IgD-negative memory B cell (primary cell): ENCODE results near the gene CLIC5. TPM values are rescaled to one million over a fixed set of nuclear protein-coding genes. Genes with fewer than 3 reads are reported as not detected.
A peak's percentile ranks its signal among the peaks of the same experiment; 100 is the strongest.

Source experiments
- H3K27ac Mint-ChIP-seq, 3 donors: one replicate each; pipeline ENCODE4 v1.8.0; 2020 to 2022; ENCODE audit warnings: mild to moderate bottlenecking in 3 of 3, mixed read lengths in 3 of 3, moderate library complexity in 1 of 3
- H3K27me3 Mint-ChIP-seq: one replicate; pipeline ENCODE4 v1.8.0; 2021; ENCODE audit warnings: mixed read lengths
- H3K36me3 Mint-ChIP-seq: one replicate; pipeline ENCODE4 v1.8.0; 2020; ENCODE audit warnings: mild to moderate bottlenecking, mixed read lengths
- H3K4me1 Mint-ChIP-seq, 3 donors: one replicate each; pipeline ENCODE4 v1.8.0; 2020 to 2022; ENCODE audit warnings: mixed read lengths in 3 of 3, mild to moderate bottlenecking in 1 of 3
- H3K4me3 Mint-ChIP-seq, 4 donors: one replicate each; pipeline ENCODE4 v1.8.0; 2020 to 2022; ENCODE audit warnings: mild to moderate bottlenecking in 4 of 4, mixed read lengths in 4 of 4, moderate library complexity in 3 of 4
- H3K9me3 Mint-ChIP-seq, 3 donors: one replicate each; pipeline ENCODE4 v1.8.0; 2020 to 2021; ENCODE audit warnings: mixed read lengths in 3 of 3, mild to moderate bottlenecking in 1 of 3
- polyA plus RNA-seq: library from polyadenylated mRNA; unstranded; fragments of 300-500 nt; fragmentation: Illumina TruSeq; gene quantifications from one replicate; pipeline ENCODE4 v1.2.3, GENCODE V29; 2021

Gene CLIC5
- 1.9 TPM for polyA plus RNA-seq

DNA sequence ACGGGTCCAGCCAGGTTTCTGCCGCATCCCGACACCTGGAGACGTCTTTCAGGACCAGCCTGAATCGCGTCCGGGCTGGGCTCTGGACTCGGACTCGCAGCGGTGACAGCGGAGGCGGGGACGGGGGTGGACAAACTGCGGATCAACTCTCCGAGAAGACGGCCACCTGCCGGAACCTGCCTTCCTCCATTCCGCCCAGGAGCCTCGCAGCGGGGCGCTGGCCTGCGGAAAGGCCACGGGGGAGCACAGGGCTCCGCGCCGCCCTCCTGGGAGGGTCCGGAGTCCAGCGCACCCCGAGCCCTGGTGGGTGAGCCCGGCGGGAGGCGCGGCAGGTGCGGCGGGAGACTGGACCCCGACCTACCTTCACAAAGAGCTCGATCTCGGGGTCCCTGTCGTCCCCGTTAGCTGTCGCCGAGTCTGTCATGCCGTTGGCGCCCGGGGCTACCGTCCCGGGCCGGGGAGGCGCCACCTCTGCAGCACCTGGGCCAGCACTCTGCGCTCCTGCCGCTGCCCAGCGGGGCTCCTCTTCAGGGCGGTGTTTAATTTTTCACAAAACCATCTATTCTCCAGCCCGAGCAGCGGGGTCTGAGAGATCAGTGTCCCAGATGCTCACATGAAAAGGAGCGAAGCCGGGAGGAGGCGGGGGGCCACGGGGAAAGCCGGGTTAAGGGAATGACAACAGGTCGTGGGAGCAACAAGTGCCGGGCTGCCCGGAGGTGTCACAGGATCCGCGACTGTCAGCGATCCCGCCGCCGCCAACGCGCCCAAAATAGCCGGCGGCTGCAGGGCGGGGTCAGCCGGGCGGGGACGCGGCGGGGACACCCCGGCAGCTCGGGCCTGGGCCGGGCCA lies at the start of gene CLIC5:
Gene CLIC5 (minus strand): TSS at position 742 of the 850 bp plus-strand sequence. CDS start 318 bp downstream, at position 424.
- Mint-ChIP-seq H3K4me3 (peak within 1 kb of the TSS; percentile 84 to 95 (median 91)), H3K4me1 (peaks cover 25 to 48% (median 39%) of the 10 kb centered on the region in 3 donors), H3K36me3 (no peaks in the 10 kb centered on the region), H3K27me3 (peaks cover 7% of the 10 kb centered on the region), H3K9me3 (peaks cover 0 to 5% (median 0%) of the 10 kb centered on the region in 3 donors), H3K27ac (peak within 1 kb of the TSS; percentile 34 to 85 (median 82))

DNA sequence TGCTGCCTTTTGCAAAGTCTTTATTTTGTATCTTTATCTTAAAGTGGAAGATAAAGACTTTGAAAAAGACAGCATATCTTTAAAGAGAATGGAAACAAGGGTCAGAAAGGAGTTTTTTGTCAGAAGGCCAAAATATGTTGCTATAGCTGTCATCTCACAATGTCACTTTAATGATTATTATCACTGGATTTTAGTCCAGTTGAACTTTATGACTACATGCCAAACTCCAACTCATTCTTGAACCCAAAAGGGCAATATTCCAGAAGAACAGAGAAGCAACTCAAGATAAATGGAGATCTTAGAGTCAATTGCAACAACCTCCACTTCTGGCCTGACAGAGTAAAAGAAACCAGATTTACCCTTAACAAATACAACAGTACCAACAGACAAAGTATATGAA lies 47.3 kb upstream of the CLIC5 start:
- H3K4me1 Mint-ChIP-seq, result no peaks in the 10 kb centered on the region

DNA sequence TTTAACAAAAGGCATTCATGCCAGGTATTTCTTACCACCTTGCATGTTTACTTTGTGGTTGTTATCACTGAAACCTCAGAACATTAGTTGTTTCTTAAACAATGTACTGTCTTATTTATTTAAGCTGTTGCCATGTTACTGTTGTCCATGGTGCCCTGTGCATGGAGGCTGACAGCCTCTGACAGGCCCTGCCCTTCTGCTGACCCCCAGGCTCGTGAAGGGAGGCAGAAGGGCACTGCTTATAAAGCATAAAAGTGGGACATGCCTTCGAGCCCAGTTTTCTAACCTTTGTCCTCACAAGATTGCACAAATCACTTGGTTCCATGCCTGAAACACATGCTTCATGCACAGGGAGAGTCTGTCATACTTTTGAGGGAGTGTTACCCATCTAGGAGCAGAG lies 46.7 kb upstream of the CLIC5 start:
- H3K27me3 Mint-ChIP-seq, result peaks cover 5% of the 10 kb centered on the region
- H3K27ac Mint-ChIP-seq, result no peak overlapping the region
- peaks cover 3 to 9% (median 3%) of the 10 kb centered on the region in 3 donors for H3K9me3 Mint-ChIP-seq
- peaks cover 4% of the 10 kb centered on the region for H3K36me3 Mint-ChIP-seq
- H3K4me1 Mint-ChIP-seq, result no peaks in the 10 kb centered on the region
- H3K4me3 Mint-ChIP-seq, result no peak overlapping the region

More for the DNA sequence above, 47.3 kb upstream of the CLIC5 start:
- Mint-ChIP-seq H3K36me3 (peaks cover 4% of the 10 kb centered on the region), H3K4me3 (no peak overlapping the region), H3K27me3 (peaks cover 4% of the 10 kb centered on the region), H3K27ac (no peak overlapping the region), H3K9me3 (peaks cover 3 to 9% (median 3%) of the 10 kb centered on the region in 3 donors)

DNA sequence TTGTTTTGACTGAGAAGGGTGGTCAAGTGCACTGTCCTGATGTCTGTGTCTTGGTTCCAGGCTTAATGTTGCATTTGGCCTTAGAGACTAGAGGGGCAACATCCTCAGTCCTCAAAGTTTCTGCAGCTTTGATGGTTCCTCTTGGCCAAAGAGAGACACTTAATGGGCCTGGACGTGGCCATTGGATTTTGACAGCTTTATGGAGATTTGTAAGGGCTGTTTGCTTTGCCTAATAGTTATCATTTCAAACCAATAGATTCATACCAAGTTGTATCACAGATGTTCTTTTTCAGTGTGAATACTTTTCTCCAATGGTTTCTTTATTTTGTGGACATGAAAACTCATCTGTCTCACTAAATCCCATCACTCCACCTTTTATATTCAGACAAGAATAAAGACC lies 45.8 kb upstream of the CLIC5 start:
- Mint-ChIP-seq H3K27ac (no peak overlapping the region), H3K4me1 (no peaks in the 10 kb centered on the region), H3K36me3 (peaks cover 4% of the 10 kb centered on the region), H3K4me3 (no peak overlapping the region), H3K9me3 (peaks cover 3 to 9% (median 7%) of the 10 kb centered on the region in 3 donors), H3K27me3 (peaks cover 10% of the 10 kb centered on the region)

DNA sequence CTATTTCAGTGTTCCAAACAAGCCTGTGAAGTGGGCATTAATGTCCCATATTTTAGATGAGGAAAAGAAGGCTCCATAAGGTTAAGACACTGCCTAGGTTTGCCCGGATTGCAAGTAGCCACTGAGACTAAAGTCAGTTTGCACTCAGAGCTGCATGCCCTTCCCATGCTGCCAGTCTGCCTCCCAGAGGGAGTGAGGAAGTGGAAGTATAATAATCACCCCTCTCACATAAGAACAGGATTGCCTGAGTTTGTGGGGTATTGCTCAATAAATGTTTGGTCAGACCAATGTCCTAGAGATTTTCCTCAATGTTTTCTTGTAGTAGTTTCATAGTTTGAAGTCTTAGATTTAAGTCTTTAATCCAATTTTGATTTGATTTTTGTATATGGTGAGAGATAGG lies 43.9 kb upstream of the CLIC5 start:
- peaks cover 11% of the 10 kb centered on the region for H3K27me3 Mint-ChIP-seq
- no peak overlapping the region for H3K27ac Mint-ChIP-seq
- peaks cover 4% of the 10 kb centered on the region for H3K36me3 Mint-ChIP-seq

DNA sequence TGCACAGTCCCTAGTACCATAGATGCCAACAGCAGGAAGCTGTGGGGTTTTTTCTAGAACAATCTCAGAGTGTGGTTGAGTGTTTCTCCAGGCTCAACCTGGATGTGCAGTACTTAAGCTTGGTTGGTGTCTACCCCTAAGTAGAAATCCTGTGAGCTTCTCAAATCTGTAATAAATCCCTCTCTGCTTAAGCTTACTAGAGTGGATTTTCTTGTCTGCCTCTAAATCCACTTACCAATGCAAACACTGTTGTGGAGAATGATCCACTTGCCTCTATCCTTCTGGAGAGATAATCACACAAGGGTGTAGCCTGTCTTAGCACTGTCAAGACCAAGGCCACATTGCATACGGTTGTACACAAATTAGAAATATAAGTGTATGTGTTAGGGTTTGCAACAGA lies 43.3 kb upstream of the CLIC5 start:
- peaks cover 11% of the 10 kb centered on the region for H3K27me3 Mint-ChIP-seq
- H3K4me3 Mint-ChIP-seq, result no peak overlapping the region
- no peak overlapping the region for H3K27ac Mint-ChIP-seq
- peaks cover 5 to 9% (median 7%) of the 10 kb centered on the region in 3 donors for H3K9me3 Mint-ChIP-seq
- peaks cover 4% of the 10 kb centered on the region for H3K36me3 Mint-ChIP-seq
- H3K4me1 Mint-ChIP-seq, result no peaks in the 10 kb centered on the region

More for the DNA sequence above, 43.9 kb upstream of the CLIC5 start:
- Mint-ChIP-seq H3K4me3 (no peak overlapping the region), H3K9me3 (peaks cover 5 to 9% (median 7%) of the 10 kb centered on the region in 3 donors), H3K4me1 (no peaks in the 10 kb centered on the region)

DNA sequence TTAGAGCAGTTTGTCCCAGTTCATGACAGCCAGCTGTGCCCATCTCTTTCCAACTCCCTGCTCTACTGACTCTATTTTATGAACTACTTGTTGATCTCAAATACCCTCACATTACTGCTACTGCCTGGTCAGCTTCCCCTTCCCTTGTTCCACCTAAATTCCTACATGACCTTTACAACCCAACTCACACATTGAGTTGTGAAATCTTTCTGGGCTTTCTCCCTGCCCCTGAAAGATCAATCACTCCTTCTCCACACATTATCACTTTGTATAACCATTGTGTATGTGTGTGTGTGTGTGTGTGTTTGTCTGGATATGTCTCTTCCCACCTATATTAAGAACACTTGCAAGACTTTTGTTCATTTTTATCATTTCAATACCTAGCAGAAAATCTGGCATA lies 42.1 kb upstream of the CLIC5 start:
- peaks cover 0 to 4% (median 2%) of the 10 kb centered on the region in 3 donors for H3K9me3 Mint-ChIP-seq
- peaks cover 0 to 2% (median 0%) of the 10 kb centered on the region in 3 donors for H3K4me1 Mint-ChIP-seq
- no peak overlapping the region for H3K4me3 Mint-ChIP-seq
- no peaks in the 10 kb centered on the region for H3K36me3 Mint-ChIP-seq
- no peak overlapping the region for H3K27ac Mint-ChIP-seq
- peaks cover 9% of the 10 kb centered on the region for H3K27me3 Mint-ChIP-seq

DNA sequence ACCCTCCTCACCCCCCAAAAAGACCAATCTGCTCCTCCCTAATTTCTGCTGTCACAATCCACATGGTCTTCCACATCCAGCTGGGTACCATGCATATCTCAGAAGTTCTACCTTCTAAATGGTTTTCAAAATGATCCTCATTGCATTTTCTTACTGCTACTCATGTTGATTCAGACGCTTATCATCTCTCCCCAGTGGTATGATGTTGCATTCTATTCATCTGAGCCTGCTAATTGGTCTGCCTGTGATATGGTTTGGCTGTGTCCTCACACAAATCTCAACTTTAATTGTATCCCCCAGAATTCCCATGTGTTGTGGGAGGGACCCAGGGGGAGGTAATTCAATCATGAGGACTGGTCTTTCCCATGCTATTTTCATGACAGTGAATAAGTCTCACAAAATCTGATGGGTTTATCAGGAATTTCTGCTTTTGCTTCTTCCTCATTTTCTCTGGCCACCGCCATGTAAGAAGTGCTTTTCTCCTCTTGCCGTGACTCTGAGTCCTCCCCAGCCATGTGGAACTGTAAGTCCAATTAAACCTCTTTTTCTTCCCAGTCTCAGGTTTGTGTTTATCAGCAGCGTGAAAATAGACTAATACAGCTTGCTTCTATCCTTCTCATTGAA lies 41.4 kb upstream of the CLIC5 start:
- Mint-ChIP-seq H3K27me3 (peaks cover 9% of the 10 kb centered on the region), H3K9me3 (peaks cover 0 to 4% (median 2%) of the 10 kb centered on the region in 3 donors), H3K4me3 (no peak overlapping the region), H3K36me3 (no peaks in the 10 kb centered on the region), H3K27ac (no peak overlapping the region), H3K4me1 (peaks cover 0 to 2% (median 0%) of the 10 kb centered on the region in 3 donors)

DNA sequence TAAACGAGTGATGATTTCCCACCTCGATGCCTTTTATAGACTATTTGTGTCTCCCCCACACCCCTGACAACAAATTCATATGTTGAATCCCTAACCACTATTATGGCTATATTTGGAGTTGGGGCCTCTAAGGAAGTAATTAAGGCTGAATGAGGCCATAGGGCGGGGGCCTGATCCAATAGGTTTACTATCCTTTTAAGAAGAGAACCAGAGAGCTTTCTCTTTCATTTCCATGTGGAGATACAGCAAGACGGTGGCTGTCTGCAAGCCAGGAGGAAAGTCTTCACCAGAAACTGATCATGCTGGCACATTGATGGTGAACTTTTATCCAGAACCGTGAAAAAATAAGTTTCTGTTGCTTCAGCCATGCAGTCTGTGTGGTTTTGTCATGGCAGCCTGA lies 38.9 kb upstream of the CLIC5 start:
- Mint-ChIP-seq H3K36me3 (no peaks in the 10 kb centered on the region), H3K27ac (no peak overlapping the region), H3K4me3 (no peak overlapping the region), H3K9me3 (peaks cover 0 to 4% (median 2%) of the 10 kb centered on the region in 3 donors), H3K27me3 (peaks cover 9% of the 10 kb centered on the region), H3K4me1 (peaks cover 0 to 2% (median 1%) of the 10 kb centered on the region in 3 donors)

DNA sequence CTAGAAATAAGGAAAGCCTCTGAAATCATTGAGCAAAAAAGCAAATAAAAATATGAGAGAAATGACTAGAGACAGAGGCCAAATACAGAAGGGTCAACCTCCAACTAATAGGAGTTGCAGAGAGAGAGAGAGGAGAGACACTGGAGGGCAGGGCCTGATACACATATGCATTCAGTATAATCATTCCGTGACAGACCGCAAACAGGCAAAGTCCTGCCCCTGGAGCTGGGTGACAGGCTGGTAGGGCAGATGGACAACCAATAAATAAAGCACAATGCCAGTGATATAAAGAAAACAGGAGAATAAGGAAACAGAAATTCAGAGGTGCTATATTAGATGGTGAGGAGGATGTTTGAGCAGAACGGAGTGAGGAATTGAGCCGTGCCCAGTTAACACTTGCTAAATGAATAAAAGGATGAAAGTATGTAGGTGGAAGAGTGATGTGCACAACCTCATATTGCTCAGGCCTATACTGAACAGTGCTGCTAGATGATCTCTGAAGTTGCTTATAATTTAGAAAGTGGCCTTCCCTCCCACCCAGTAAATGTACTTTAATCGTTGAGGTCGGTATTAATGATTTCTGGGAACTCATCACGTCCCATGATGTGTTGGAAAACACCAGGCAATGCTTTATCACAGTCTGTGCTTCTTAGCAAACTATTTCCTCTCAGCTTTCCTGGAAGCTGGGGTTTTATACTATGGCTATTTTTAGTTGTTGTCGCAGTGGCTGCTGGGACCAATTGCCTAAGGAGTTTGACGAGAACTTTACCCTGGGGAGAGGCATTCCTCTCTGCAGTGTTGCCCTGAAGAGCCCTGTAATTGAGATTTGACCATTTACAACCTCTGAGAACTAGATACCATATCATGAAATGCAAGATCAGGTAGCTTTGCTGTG lies 37.6 kb upstream of the CLIC5 start:
- Mint-ChIP-seq H3K4me3 (no peak overlapping the region), H3K27ac (no peak overlapping the region), H3K4me1 (peaks cover 0 to 2% (median 2%) of the 10 kb centered on the region in 3 donors), H3K27me3 (peaks cover 9% of the 10 kb centered on the region), H3K36me3 (no peaks in the 10 kb centered on the region), H3K9me3 (peaks cover 0 to 4% (median 2%) of the 10 kb centered on the region in 3 donors)

DNA sequence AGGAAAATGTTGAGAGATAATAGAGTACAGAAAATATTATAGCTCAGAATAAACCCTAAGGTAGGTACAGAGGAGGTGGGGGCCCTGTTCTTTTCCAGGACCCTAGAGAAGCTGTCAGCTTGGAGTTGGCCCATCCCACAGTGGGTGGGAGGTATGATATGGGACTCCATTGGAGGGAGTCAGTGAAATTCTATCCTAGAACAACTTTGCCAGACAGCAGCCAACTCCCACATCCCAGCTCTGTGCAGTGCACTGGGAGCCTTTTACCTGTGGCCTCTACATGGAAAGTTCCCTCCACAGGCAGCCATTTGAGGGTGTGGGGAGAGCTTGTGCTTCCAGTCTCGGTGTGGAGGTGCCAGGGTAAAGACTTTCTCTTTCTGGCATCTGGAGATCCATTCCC lies 36.8 kb upstream of the CLIC5 start:
- H3K9me3 Mint-ChIP-seq, result peaks cover 0 to 4% (median 2%) of the 10 kb centered on the region in 3 donors
- H3K36me3 Mint-ChIP-seq, result no peaks in the 10 kb centered on the region
- H3K27ac Mint-ChIP-seq, result no peak overlapping the region
- no peak overlapping the region for H3K4me3 Mint-ChIP-seq
- H3K4me1 Mint-ChIP-seq, result peaks cover 0 to 3% (median 2%) of the 10 kb centered on the region in 3 donors
- peaks cover 8% of the 10 kb centered on the region for H3K27me3 Mint-ChIP-seq

DNA sequence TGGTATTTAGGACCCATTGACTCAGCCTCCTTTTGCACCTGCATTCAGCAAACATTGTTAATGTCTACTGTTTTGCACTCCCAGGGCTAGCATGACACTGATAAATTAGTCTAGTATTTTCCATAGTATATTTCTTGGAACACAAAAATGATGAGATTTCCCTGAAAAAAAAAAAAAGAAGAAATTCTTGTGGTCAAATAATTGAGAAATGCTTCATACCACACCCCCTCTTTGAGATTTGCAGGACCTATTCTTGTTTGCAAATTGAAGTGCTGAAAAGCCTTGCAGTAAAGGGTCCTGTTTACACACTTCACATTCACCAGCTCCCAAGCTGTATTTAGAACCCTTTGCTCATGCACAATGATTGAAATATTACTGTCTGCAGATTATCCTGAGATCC lies 36.3 kb upstream of the CLIC5 start:
- no peak overlapping the region for H3K4me3 Mint-ChIP-seq
- no peak overlapping the region for H3K27ac Mint-ChIP-seq
- H3K27me3 Mint-ChIP-seq, result peaks cover 7% of the 10 kb centered on the region
- H3K36me3 Mint-ChIP-seq, result no peaks in the 10 kb centered on the region
- peaks cover 0 to 3% (median 2%) of the 10 kb centered on the region in 3 donors for H3K4me1 Mint-ChIP-seq
- peaks cover 0 to 4% (median 2%) of the 10 kb centered on the region in 3 donors for H3K9me3 Mint-ChIP-seq

DNA sequence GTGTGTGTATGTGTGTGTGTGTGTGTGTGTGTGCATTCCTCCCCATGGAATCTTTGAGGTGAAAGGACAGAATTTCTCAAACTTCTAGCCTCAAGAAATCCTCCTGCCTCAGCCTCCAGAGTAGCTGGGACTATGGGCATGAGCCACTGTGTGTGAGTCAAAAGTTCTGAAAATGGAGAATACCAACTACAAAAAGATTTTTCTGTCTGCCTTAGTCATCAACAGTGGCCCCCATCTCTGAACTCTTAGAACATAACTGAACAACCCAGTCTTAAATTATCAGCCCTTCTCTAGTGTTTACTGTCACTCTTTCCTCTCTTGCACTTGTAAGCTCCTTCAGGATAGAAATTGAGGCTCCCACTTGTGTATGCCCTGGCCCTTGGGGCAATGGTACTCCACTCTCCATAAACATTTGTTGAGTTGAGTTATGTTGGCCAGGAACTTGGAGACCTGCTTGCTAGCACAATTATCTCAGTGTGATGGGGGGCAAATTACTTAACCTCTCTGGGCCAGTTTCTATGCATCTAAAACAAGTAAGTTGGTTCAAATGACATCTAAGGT lies 35.3 kb upstream of the CLIC5 start:
- Mint-ChIP-seq H3K27ac (no peak overlapping the region), H3K4me1 (peaks cover 0 to 3% (median 2%) of the 10 kb centered on the region in 3 donors), H3K27me3 (peaks cover 1% of the 10 kb centered on the region), H3K36me3 (no peaks in the 10 kb centered on the region), H3K4me3 (no peak overlapping the region), H3K9me3 (peaks cover 0 to 2% (median 0%) of the 10 kb centered on the region in 3 donors)

DNA sequence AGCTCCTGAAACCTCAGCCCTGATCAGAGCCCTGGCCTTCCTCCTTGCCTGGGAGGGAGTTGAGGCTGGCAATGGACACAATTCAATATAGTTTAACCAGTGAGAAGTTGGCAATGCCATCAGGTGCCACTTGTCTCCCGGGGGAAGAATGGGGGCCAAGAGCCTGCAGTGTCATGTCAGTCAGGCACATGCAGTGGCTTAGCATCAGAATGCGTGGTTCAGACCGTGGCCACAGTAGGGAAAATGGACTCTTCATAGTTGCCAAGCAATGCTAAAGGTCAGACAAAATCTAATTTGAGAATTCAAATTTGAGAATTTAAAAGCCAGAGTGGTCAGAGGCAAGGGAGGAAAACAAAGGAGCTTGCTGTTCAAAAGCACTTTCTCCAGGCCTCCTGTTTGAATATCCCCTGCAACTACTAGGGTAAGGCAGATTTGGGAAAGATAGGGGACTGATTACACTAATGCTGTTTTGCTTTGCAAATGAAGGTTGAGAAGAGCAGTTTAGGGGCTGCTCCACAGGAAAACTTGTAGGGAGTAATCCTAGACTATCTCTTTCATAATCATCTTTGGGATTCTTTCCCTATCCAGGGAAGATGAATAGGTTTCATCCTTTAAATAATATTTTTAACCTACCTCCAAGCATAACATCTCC lies 33.1 kb upstream of the CLIC5 start:
- Mint-ChIP-seq H3K4me1 (peaks cover 0 to 3% (median 2%) of the 10 kb centered on the region in 3 donors), H3K36me3 (no peaks in the 10 kb centered on the region), H3K27ac (no peak overlapping the region), H3K9me3 (no peaks in the 10 kb centered on the region), H3K4me3 (no peak overlapping the region), H3K27me3 (peaks cover 1% of the 10 kb centered on the region)
